HG03460 (cell line): ENCODE measurements around the gene FRG2C.
"Not testable (repeated sequence)": the region's sequence is repeated elsewhere in the genome, so short reads cannot be mapped to it uniquely, and the experiment has no call there.

Experiments used
- ATAC-seq: cut with Tn5 transposase; IDR thresholded peaks from one replicate; pipeline ENCODE4 v1.9.1; 2021; ENCODE audit not compliant: unreplicated experiment

The FRG2C gene

GRCh38 chr3:75664028-75664427 is at the start of gene FRG2C:
Gene FRG2C (plus strand): TSS chr3:75664328. CDS start chr3:75664380, 52 bp downstream.
- not testable (repeated sequence) for ATAC-seq

GRCh38 chr3:75618666-75619305 is 45.3 kb upstream of the FRG2C start:
- not testable (repeated sequence) for ATAC-seq

- not testable (repeated sequence) for ATAC-seq
Measured at GRCh38 chr3:75619481-75620031, 44.6 kb upstream of the FRG2C start.

GRCh38 chr3:75621772-75622171 is 42.4 kb upstream of the FRG2C start:
- ATAC-seq: not testable (repeated sequence)

- ATAC-seq: not testable (repeated sequence)
Measured at GRCh38 chr3:75623656-75624055, 40.5 kb upstream of the FRG2C start.

DNA sequence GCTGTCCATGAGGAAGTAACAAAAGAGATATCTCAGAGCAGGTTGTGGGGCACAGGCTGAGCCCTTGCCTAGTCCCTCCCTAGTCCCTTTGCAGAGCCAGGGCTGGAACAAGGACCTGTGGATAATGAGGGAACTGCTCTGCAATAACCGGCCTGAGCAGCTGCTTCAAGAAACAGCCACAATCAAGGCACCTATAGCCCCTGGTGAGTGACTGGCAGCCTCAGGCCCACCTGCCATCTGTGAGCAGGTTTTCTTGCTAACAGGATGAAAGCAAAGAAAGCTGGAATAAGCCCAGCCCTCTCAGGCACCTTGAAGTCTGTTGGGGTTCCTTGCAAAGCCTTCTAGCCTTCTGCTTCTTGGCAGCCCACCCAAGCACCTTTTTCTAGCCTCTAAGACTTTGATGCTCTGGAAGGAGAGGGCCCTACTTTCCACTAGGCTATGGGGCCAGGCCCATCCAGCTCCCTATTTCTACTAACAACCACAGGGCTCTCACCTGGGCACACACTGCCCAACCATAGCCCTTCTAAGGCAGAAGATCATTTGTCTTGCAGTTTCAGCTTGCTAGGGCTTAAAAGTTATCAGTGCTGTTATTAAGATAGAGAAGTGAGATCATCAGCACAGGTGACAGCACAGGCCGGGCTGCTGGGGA is 33.1 kb upstream of the FRG2C start:
- ATAC-seq: not testable (repeated sequence)

DNA sequence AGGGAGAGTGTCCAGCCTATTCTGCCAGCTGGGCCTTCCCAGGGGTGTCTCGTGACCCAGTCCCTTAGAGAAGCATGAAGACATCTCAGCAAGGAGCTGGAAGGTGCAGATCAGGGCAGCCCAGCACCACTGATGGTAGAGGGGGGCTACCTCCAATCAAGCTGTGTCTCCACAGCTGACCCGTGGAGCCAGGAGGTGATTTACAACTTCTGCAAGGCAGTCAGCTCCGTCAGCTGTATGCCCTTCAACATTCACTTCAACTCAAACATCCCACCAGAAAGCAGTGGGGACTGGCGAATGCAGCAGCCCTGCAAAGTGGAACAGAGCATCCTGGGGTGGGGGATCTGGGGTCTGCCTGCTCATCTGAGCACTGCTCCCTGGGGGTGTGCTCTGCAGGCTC is 32.6 kb upstream of the FRG2C start:
- no peak for ATAC-seq

DNA sequence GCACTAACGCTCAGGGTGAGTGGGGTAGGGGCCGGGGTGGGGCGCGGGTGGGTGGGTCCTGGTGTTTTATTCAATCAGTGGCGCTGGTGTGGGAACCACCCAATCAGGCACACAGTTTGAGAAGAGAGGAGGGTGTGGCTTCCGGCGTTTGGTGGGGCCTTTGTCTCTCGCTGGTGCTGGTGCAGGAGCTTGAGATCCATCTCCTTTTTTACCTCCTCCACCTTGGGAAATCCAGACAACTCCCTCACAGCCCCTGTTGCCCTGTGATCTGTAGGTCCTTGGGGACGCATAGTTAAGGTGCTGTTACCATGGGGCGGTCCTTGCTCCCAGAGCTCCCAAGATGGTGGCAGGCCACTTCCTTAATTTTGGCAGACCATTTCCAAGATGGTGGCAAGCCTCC is 25.2 kb upstream of the FRG2C start:
- not testable (repeated sequence) for ATAC-seq

DNA sequence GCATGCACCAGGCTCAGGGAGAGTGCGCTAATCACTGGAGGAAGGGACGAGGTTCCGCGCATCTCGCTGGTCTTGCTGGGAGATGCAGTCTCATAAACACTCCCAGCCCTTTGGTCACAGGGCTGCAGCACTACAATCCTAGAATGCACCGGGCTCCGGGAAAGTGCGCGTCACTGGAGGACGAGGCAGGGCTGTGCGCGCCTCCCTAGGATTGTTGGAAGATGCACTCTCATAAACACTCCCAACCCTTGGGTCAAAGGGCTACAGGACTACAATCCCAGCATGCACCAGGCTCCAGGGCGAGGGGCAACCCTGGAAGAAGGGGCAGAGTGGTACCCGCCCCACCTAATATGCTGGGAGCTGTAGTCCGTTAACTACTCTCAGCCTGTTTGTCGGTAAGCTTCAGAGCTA is 23.0 kb upstream of the FRG2C start:
- not testable (repeated sequence) for ATAC-seq

DNA sequence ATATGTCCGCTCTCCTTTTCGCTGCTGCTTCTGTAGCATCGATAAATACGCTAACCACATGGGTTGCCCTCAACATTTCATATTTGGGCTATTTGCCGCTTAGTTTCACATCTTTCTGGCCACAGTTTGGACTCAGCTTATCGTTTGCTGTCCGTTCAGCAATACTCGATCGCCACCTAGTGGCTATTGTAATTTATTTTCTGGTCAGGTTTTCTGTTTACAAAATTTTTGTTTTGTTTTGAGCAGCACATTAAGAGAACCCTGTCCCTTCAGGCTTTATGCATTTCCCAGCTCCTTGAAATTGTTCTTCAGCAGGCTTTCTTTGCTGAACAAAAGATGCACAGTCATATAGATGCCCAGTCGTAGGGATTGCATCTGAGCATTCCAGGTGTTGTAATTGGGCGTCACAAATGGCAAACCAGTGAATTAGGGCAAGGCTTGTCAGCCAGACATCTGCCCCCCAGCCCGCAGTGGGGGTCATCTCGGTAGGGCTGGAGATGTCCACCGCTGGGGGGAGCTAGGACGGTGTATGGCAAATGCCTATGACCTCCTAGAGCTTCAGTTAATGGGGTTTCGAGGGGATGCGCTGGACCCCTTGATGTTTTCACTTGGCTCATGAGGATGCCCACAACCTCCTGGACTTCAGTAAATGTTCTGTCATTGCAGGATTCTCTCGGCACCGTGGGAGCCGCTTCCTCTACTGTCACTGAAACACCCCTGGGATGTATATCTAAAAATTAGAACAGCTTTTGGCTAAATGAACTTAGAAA is 20.9 kb upstream of the FRG2C start:
- ATAC-seq: not testable (repeated sequence)

DNA sequence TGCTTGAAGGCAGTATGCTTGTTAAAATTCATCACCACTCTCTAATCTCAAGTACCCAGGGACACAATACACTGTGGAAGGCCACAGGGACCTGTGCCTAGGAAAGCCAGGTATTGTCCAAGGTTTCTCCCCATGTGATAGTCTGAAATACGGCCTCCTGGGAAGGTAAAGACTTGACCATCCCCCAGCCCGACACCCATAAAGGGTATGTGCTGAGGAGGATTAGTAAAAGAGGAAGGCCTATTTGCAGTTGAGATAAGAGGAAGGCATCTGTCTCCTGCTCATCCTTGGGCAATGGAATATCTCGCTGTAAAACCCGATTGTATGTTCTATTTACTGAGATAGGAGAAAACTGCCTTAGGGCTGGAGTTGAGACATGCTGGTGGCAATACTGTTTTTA is 18.6 kb upstream of the FRG2C start:
- not testable (repeated sequence) for ATAC-seq

DNA sequence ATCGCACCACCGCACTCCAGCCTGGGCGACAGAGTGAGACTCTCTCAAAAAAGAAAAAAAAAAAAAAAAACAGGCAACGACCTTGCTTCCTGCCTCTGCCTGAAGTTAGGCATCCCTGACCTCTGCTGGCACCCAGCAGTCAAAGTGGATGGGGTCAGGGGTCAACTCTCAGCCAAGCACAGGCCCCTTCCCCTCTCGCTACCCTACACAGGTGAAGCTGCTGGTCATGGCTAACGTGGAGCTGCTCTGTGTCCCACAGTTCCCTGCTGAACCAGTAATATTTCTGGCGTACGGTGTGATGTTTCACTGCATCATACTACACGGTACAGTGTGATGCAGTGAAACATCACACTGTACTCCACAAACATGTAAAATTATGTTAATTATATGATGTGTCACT is 13.9 kb upstream of the FRG2C start:
- no peak for ATAC-seq

- not testable (repeated sequence) for ATAC-seq
Measured at GRCh38 chr3:75655101-75655904, 8.8 kb upstream of the FRG2C start.

GRCh38 chr3:75655956-75656355 is 8.2 kb upstream of the FRG2C start:
- ATAC-seq: not testable (repeated sequence)

DNA sequence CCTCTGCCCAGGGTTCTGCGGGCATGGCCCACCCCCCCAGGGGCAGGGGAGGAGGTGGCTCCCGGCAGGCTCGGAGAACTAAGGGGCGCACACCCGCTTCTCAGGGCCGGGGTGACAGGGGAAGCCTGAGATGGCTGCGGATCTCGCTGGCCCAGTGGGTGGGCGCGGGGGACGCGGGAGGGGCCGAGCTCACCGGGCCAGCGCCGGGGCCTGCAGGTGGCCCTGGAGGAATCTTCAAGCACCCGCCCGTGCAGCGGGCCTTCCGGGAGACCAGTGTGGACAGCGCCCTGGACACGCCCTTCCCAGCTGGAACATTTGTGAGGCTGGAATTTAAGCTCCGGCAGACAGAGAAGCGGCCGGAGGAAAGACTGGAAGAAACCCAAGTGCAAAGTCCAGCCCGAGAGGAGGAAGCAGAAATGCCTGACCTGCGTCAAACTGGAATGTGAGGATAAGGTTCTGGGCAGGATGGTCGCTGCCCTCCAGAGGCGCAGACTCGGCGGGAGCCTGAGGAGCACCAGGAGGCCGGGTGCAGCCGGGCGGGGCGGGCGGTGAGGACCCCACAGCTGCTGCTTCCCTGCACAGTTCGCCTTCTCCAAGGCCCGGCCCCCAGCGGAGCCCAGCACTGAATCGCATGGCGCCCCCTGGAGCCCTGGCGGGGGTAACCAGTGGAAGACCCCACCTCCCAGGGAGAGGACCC is 5.6 kb upstream of the FRG2C start:
- not testable (repeated sequence) for ATAC-seq

DNA sequence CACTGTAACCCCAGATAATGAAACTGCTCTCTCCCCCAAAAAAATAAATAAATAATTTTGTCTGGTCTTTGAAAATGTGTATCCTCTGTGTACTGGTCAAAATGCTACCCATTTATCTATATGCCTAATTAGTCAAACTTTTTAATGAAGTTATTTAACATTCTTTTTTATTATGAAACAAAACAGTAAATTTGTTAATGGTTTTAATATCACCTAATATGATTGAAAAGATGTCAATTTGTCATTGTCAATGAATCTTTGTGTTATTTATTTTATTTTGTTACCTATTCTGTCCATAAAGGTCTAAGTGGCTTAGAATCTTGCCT is 5.1 kb upstream of the FRG2C start:
- ATAC-seq: not testable (repeated sequence)

DNA sequence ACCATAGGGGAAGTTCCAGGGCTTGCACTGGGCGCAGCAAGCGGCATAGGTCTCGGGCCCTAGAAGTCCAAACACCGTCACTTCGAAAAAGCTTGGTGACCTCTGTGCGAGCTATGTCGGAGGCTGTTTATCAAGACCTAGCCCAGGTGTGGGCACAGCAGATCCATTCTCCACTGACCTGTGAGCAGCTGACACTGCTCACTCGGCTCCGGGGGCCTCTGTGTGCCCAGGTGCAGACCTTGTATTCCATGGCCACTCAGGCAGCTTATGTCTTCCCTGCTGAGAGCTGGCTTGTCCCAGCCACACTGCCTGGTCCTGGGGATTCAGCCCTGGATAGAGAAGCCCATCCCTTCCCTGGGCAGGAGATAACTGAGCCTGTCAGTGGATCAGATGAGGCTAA is 1.5 kb downstream of the FRG2C start:
- not testable (repeated sequence) for ATAC-seq

DNA sequence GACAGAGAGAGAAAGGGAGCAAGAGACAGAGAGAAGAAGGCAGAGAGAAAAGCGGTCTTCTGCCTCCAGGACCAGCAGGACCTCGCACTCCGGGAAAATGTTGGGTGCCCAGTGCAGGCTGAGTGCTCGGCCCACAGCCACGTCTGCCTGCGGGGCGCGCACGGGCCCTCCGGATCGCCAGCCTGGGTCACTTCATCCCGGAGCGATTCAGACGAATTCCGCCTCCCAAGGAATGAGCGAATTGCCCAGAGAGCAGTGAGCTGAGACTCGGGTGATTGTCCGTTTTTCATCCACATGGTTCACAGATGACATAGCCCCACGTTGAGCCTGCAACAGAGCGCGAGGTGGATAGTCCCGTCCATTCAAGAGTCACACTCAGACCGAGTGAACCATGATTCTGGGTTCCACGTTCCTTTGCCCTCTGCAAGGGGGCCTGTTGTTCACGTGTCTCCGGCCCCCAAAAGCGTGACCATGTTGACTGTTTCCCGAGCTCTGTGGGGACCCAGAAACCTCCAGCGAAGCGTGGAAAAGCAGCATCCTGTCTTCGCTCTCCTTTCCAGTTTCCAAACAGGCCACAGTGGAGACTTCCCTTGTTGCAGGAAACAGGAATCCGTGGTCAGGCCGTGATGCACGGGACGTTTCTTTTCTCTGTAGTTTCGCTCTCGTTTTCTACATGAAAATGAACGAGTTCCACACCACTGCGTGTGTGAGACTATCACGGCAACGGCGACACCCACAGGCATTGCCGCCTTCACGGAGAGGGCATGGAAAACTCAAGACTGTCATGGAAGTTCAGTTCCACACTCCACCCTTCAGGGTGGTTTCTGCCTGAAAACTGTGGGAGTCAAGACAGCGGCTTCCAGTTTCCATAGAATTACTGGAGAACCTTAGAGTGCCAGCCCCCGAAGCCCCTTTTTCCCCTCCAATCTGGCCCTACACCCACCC is 3.9 kb downstream of the FRG2C start:
- not testable (repeated sequence) for ATAC-seq

DNA sequence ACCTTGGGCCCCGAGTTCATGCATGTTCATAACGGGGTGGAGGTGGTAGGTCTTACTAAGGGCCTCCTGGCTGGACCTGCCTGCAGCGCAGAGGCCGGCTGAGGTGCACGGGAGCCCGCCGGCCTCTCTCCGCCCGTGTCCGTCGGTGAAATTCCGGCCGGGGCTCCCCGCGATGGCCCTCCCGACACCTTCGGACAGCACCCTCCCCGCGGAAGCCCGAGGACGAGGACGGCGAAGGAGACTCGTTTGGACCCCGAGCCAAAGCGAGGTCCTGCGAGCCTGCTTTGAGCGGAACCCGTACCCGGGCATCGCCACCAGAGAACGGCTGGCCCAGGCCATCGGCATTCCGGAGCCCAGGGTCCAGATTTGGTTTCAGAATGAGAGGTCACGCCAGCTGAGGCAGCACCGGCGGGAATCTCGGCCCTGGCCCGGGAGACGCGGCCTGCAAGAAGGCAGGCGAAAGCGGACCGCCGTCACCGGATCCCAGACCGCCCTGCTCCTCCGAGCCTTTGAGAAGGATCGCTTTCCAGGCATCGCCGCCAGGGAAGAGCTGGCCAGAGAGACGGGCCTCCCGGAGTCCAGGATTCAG is 4.7 kb downstream of the FRG2C start:
- ATAC-seq: not testable (repeated sequence)
